ENCODE results near the gene FOXP1. TPM values are rescaled to one million over a fixed set of nuclear protein-coding genes. Genes with fewer than 3 reads are reported as not detected.

Gene FOXP1
- total and polyA plus RNA-seq, 2 donors (not counting 1 experiment from before 2014, with no cell fraction given): 70.3 to 101 TPM

GRCh38 chr3:71011565-71012287 lies 571.8 kb downstream of the FOXP1 start:
- Histone ChIP-seq H3K9ac (ENCODE audit: insufficient read depth, low read length) (no peak overlapping the region), H3K36me3 (ENCODE audit: control insufficient read depth, insufficient read depth, low read length) (peaks cover 3% of the 10 kb centered on the region), H3K4me3 (replicated peaks in 1 of 4; ENCODE audit: control extremely low read depth in 1 of 4, insufficient read depth in 1 of 4, low read depth in 3 of 4, low read length in 4 of 4) (no peak overlapping the region), H2AFZ (ENCODE audit: low read length) (no peak overlapping the region), H4K20me1 (ENCODE audit: control insufficient read depth, extremely low read depth, insufficient read depth, low read length) (no peaks in the 10 kb centered on the region), H3K27me3 (ENCODE audit: control insufficient read depth, insufficient read depth, low read length) (no peaks in the 10 kb centered on the region), H3K4me1 (ENCODE audit: control insufficient read depth, extremely low read depth, insufficient read depth, low read length) (no peaks in the 10 kb centered on the region), H3K4me2 (ENCODE audit: extremely low read depth, insufficient read depth, low read length) (no peak overlapping the region), H3K27ac (ENCODE audit: insufficient read depth, low read length) (no peak overlapping the region), H3K9me3 (ENCODE audit: control insufficient read depth, insufficient read depth, low read depth, low read length) (no peaks in the 10 kb centered on the region), H3K79me2 (ENCODE audit: control insufficient read depth, insufficient read depth, low read length) (peaks cover 55% of the 10 kb centered on the region)
- TF ChIP-seq CTCF (conservative IDR thresholded peaks at IDR 0.05 in 1 of 2, IDR thresholded peaks at IDR 0.05 in 1 of 2; ENCODE audit: low read depth in 1 of 2, low read length in 2 of 2): no peak
- no peak for TF ChIP-seq EZH2 (IDR thresholded peaks at IDR 0.05; ENCODE audit: low read length, missing control alignments)
- DNase-seq (ENCODE audit: low read depth in 2 of 2): peak; percentile 27 to 66

- DNase-seq (ENCODE audit: low read depth in 2 of 2): peak in 1 of 2 donors; percentile 39
- H3K9me3 ChIP-seq (ENCODE audit: control insufficient read depth, insufficient read depth, low read depth, low read length): no peaks in the 10 kb centered on the region
- no peak overlapping the region for H3K4me3 ChIP-seq (replicated peaks in 1 of 4; ENCODE audit: control extremely low read depth in 1 of 4, insufficient read depth in 1 of 4, low read depth in 3 of 4, low read length in 4 of 4)
- H2AFZ ChIP-seq (ENCODE audit: low read length): no peak overlapping the region
- no peak for TF ChIP-seq EZH2 (IDR thresholded peaks at IDR 0.05; ENCODE audit: low read length, missing control alignments)
- TF ChIP-seq CTCF (conservative IDR thresholded peaks at IDR 0.05 in 1 of 2, IDR thresholded peaks at IDR 0.05 in 1 of 2; ENCODE audit: low read depth in 1 of 2, low read length in 2 of 2): no peak
- peaks cover 55% of the 10 kb centered on the region for H3K79me2 ChIP-seq (ENCODE audit: control insufficient read depth, insufficient read depth, low read length)
- H3K27ac ChIP-seq (ENCODE audit: insufficient read depth, low read length): no peak overlapping the region
- peaks cover under 1% of the 10 kb centered on the region for H3K4me1 ChIP-seq (ENCODE audit: control insufficient read depth, extremely low read depth, insufficient read depth, low read length)
- H3K9ac ChIP-seq (ENCODE audit: insufficient read depth, low read length): no peak overlapping the region
- no peaks in the 10 kb centered on the region for H3K27me3 ChIP-seq (ENCODE audit: control insufficient read depth, insufficient read depth, low read length)
- H3K4me2 ChIP-seq (ENCODE audit: extremely low read depth, insufficient read depth, low read length): no peak overlapping the region
- peaks cover 3% of the 10 kb centered on the region for H3K36me3 ChIP-seq (ENCODE audit: control insufficient read depth, insufficient read depth, low read length)
- H4K20me1 ChIP-seq (ENCODE audit: control insufficient read depth, extremely low read depth, insufficient read depth, low read length): no peaks in the 10 kb centered on the region
These were observed 572.6 kb downstream of the FOXP1 start for GRCh38 chr3:71010726-71011455.

DNA sequence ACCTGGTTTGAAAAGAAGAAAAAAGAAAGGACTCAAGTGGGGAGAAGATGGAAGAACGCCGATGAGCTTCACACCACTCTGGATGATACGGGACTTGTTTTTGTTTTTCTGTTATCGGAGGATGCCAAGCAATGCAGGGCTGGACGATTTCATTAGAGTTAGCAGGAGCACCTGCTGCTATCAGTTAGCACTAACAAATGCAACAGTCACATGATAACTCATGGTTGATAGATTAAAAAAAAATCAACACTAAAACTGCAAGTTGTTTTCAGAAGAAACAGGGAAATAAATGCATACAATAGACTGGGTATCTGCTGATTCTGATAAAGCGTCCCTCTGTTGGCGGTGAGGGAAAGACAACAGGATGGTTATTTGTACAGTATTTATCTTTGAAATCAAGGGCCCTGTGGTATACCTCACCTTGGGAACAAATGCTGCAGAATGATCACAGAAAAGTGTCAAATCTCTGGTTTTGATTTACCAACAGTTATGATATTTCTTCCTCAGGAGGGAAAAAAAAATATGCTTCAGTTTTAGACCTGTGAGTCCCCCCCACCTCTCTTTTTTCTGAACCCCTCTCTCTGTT lies 575.1 kb downstream of the FOXP1 start:
- Histone ChIP-seq H3K4me1 (ENCODE audit: control insufficient read depth, extremely low read depth, insufficient read depth, low read length) (peaks cover 2% of the 10 kb centered on the region), H3K4me3 (replicated peaks in 1 of 4; ENCODE audit: control extremely low read depth in 1 of 4, insufficient read depth in 1 of 4, low read depth in 3 of 4, low read length in 4 of 4) (no peak overlapping the region), H3K9me3 (ENCODE audit: control insufficient read depth, insufficient read depth, low read depth, low read length) (no peaks in the 10 kb centered on the region), H3K27ac (ENCODE audit: insufficient read depth, low read length) (no peak overlapping the region), H3K79me2 (ENCODE audit: control insufficient read depth, insufficient read depth, low read length) (peaks cover 70% of the 10 kb centered on the region), H3K36me3 (ENCODE audit: control insufficient read depth, insufficient read depth, low read length) (no peaks in the 10 kb centered on the region), H2AFZ (ENCODE audit: low read length) (no peak overlapping the region), H3K27me3 (ENCODE audit: control insufficient read depth, insufficient read depth, low read length) (no peaks in the 10 kb centered on the region), H3K4me2 (ENCODE audit: extremely low read depth, insufficient read depth, low read length) (no peak overlapping the region), H3K9ac (ENCODE audit: insufficient read depth, low read length) (no peak overlapping the region), H4K20me1 (ENCODE audit: control insufficient read depth, extremely low read depth, insufficient read depth, low read length) (no peaks in the 10 kb centered on the region)
- TF ChIP-seq CTCF (conservative IDR thresholded peaks at IDR 0.05 in 1 of 2, IDR thresholded peaks at IDR 0.05 in 1 of 2; ENCODE audit: low read depth in 1 of 2, low read length in 2 of 2) (no peak), EZH2 (IDR thresholded peaks at IDR 0.05; ENCODE audit: low read length, missing control alignments) (no peak)
- DNase-seq (ENCODE audit: low read depth in 2 of 2): no peak

Data from fibroblast of lung (primary cell).